CD14-positive monocyte (primary cell): Measurements from ENCODE around the gene LRRC43. TPM values are rescaled to one million over a fixed set of nuclear protein-coding genes. Genes with fewer than 3 reads are reported as not detected.

Experiments
- DNase-seq, 3 donors: peaks; one replicate each; pipeline ENCODE4 v3.0.0-alpha.2; 2011 to 2022
- H2AFZ ChIP-seq: 2 replicates; pipeline ENCODE4 v1.6.0; 2012; ENCODE audit warnings: mild to moderate bottlenecking, low read depth, low read length, inconsistent platforms; ENCODE audit not compliant: insufficient read depth, poor library complexity, severe bottlenecking
- H3K27ac ChIP-seq, 2 donors: 1 replicate in 1 of 2; 2 replicates in 1 of 2; pipeline ENCODE4 v1.5.1; 2012 to 2013; ENCODE audit warnings: low read length in 2 of 2, control low read depth in 1 of 2, inconsistent platforms in 1 of 2, low read depth in 1 of 2, mild to moderate bottlenecking in 1 of 2
- H3K27me3 ChIP-seq, 2 donors: one replicate each; pipeline versions ENCODE4 v1.6.0 to v1.6.1; 2011 to 2013; ENCODE audit warnings: low read length in 2 of 2; ENCODE audit not compliant: control insufficient read depth in 2 of 2, insufficient read depth in 2 of 2
- H3K36me3 ChIP-seq, 2 donors: replicated peaks in 1 of 2; 1 replicate in 1 of 2; 2 replicates in 1 of 2; pipeline versions ENCODE4 v1.5.1 to v1.6.1; 2012 to 2013; ENCODE audit warnings: low read length in 2 of 2, control low read depth in 1 of 2, inconsistent platforms in 1 of 2, mild to moderate bottlenecking in 1 of 2; ENCODE audit not compliant: insufficient read depth in 2 of 2, control insufficient read depth in 1 of 2
- H3K4me1 ChIP-seq, 2 donors: 1 replicate in 1 of 2; 2 replicates in 1 of 2; pipeline versions ENCODE4 v1.5.1 to v1.6.1; 2012 to 2013; ENCODE audit warnings: low read length in 2 of 2, control low read depth in 1 of 2, inconsistent platforms in 1 of 2, mild to moderate bottlenecking in 1 of 2, moderate library complexity in 1 of 2; ENCODE audit not compliant: insufficient read depth in 2 of 2, control insufficient read depth in 1 of 2
- H3K4me2 ChIP-seq: replicated peaks from 2 replicates; pipeline ENCODE3; 2012; ENCODE audit warnings: low read length, moderate library complexity, mild to moderate bottlenecking; ENCODE audit not compliant: poor library complexity, severe bottlenecking; ENCODE audit errors: extremely low read depth
- H3K4me3 ChIP-seq, 3 experiments: fragments of 200-600 bp in 1 of 3; sonication (generic) in 1 of 3; replicated peaks in 1 of 3; 1 replicate in 2 of 3; 2 replicates in 1 of 3; pipeline ENCODE4 v1.5.1; 2011 to 2013; ENCODE audit warnings: low read length in 3 of 3, mild to moderate bottlenecking in 3 of 3, control low read depth in 2 of 3, low read depth in 2 of 3, inconsistent platforms in 1 of 3, moderate library complexity in 1 of 3
- H3K79me2 ChIP-seq: 2 replicates; pipeline ENCODE4 v1.6.0; 2012; ENCODE audit warnings: mild to moderate bottlenecking, control low read depth, inconsistent platforms, low read length, moderate library complexity; ENCODE audit not compliant: insufficient read depth
- H3K9ac ChIP-seq: 2 replicates; pipeline ENCODE4 v1.6.0; 2017; ENCODE audit warnings: low read length, mild to moderate bottlenecking; ENCODE audit not compliant: insufficient read depth, poor library complexity, severe bottlenecking
- H3K9me3 ChIP-seq, 2 donors: replicated peaks in 1 of 2; 1 replicate in 1 of 2; 2 replicates in 1 of 2; pipeline versions ENCODE4 v1.5.1 to v1.6.1; 2012 to 2013; ENCODE audit warnings: low read length in 2 of 2, control low read depth in 1 of 2; ENCODE audit not compliant: control insufficient read depth in 1 of 2, insufficient read depth in 1 of 2
- H4K20me1 ChIP-seq: 2 replicates; pipeline ENCODE4 v1.6.0; 2012; ENCODE audit warnings: mild to moderate bottlenecking, low read length, control low read depth, moderate library complexity; ENCODE audit not compliant: insufficient read depth
- H3K27ac Mint-ChIP-seq, 7 donors: one replicate each; pipeline ENCODE4 v1.8.0; 2020; ENCODE audit warnings: mild to moderate bottlenecking in 7 of 7, mixed read lengths in 7 of 7, moderate library complexity in 6 of 7, inconsistent platforms in 2 of 7
- H3K27me3 Mint-ChIP-seq, 3 donors: one replicate each; pipeline ENCODE4 v1.8.0; 2021 to 2022; ENCODE audit warnings: low read depth in 3 of 3, mild to moderate bottlenecking in 3 of 3, mixed read lengths in 3 of 3, moderate library complexity in 3 of 3, inconsistent platforms in 1 of 3
- H3K36me3 Mint-ChIP-seq, 2 donors: one replicate each; pipeline ENCODE4 v1.8.0; 2020; ENCODE audit warnings: mixed read lengths in 2 of 2, inconsistent platforms in 1 of 2, mild to moderate bottlenecking in 1 of 2
- H3K4me1 Mint-ChIP-seq: one replicate; pipeline ENCODE4 v1.8.0; 2020; ENCODE audit warnings: mild to moderate bottlenecking, mixed read lengths
- H3K4me3 Mint-ChIP-seq, 2 donors: one replicate each; pipeline ENCODE4 v1.8.0; 2020; ENCODE audit warnings: mild to moderate bottlenecking in 2 of 2, mixed read lengths in 2 of 2, moderate library complexity in 1 of 2
- H3K9me3 Mint-ChIP-seq, 7 donors: one replicate each; pipeline ENCODE4 v1.8.0; 2020 to 2022; ENCODE audit warnings: mixed read lengths in 7 of 7, mild to moderate bottlenecking in 6 of 7, moderate library complexity in 6 of 7, inconsistent platforms in 2 of 7
- CTCF ChIP-seq: fragments of 200-600 bp; IDR thresholded peaks from one replicate; pipeline ENCODE4 v1.8.0; 2022; ENCODE audit warnings: antibody characterized with exemption, mild to moderate bottlenecking
- WGBS: methylation state at CpG from one replicate; pipeline ENCODE4 v1.1.5; 2013; ENCODE audit warnings: missing lambda C conversion rate; ENCODE audit not compliant: insufficient coverage; 5-methylcytosine and 5-hydroxymethylcytosine counted together
- intact Hi-C, 2 donors: fragments of 100-400 bp; cut with micrococcal nuclease; formaldehyde crosslinking; loops; one replicate each; pipeline versions ENCODE4 v1.15.0 to v1.15.1; 2023
- polyA plus RNA-seq, 3 donors: library from polyadenylated mRNA; depleted of rRNA in 1 of 3; unstranded in 2 of 3; stranded (reverse) in 1 of 3; fragments of 300-500 nt in 2 of 3; fragments of >200 nt in 1 of 3; fragmentation: Illumina TruSeq in 2 of 3; gene quantifications; 1 replicate in 2 of 3; 2 replicates in 1 of 3; pipeline ENCODE4 v1.2.3, GENCODE V29; 2012 to 2021

LRRC43 gene
- polyA plus RNA-seq, 3 donors = 0.19 TPM; not detected in 2

- Histone ChIP-seq H3K4me1 (no peaks in the 10 kb centered on the region), H3K27me3 (no peaks in the 10 kb centered on the region), H3K27ac (no peak overlapping the region), H3K9ac (no peak overlapping the region), H3K4me3 (no peak overlapping the region), H4K20me1 (no peaks in the 10 kb centered on the region), H3K9me3 (no peaks in the 10 kb centered on the region), H3K79me2 (no peaks in the 10 kb centered on the region), H2AFZ (no peak overlapping the region), H3K36me3 (no peaks in the 10 kb centered on the region), H3K4me2 (no peak overlapping the region)
- no peak for TF ChIP-seq CTCF
- peaks cover 2 to 3% (median 2%) of the 10 kb centered on the region in 3 donors for H3K27me3 Mint-ChIP-seq
- no peaks in the 10 kb centered on the region for H3K9me3 Mint-ChIP-seq
- no peaks in the 10 kb centered on the region for H3K36me3 Mint-ChIP-seq
- intact Hi-C loops = no loop called here
- WGBS = 87% methylated on average over 14 of the region's 22 CpGs
- H3K4me3 Mint-ChIP-seq = no peak overlapping the region
- no peaks in the 10 kb centered on the region for H3K4me1 Mint-ChIP-seq
- H3K27ac Mint-ChIP-seq = no peak overlapping the region
- DNase-seq = no peak
These were observed 16.2 kb upstream of the LRRC43 start for GRCh38 chr12:122166422-122167349.

- no peak overlapping the region for H3K4me2 ChIP-seq
- Mint-ChIP-seq H3K9me3 (no peaks in the 10 kb centered on the region), H3K4me3 (no peak overlapping the region), H3K36me3 (no peaks in the 10 kb centered on the region), H3K27ac (no peak overlapping the region), H3K4me1 (no peaks in the 10 kb centered on the region), H3K27me3 (peaks cover 2 to 5% (median 2%) of the 10 kb centered on the region in 3 donors)
- no peak for TF ChIP-seq CTCF
- no peak for DNase-seq
- no peaks in the 10 kb centered on the region for H3K4me1 ChIP-seq
- no peak overlapping the region for H3K27ac ChIP-seq
- no peaks in the 10 kb centered on the region for H3K79me2 ChIP-seq
- H3K9ac ChIP-seq = no peak overlapping the region
- intact Hi-C loops = no loop called here
- H3K9me3 ChIP-seq = no peaks in the 10 kb centered on the region
- 93% methylated on average over 3 of the region's 10 CpGs for WGBS
- H3K36me3 ChIP-seq = no peaks in the 10 kb centered on the region
- no peaks in the 10 kb centered on the region for H3K27me3 ChIP-seq
- H4K20me1 ChIP-seq = no peaks in the 10 kb centered on the region
- H3K4me3 ChIP-seq = no peak overlapping the region
- no peak overlapping the region for H2AFZ ChIP-seq
These were observed 15.5 kb upstream of the LRRC43 start for GRCh38 chr12:122167356-122167925.
